Mucosa of rectum (tissue), 2 donors: ENCODE measurements around the gene SAPCD2.

Experiments
- H3K27ac ChIP-seq, 2 donors: one replicate each; pipeline ENCODE4 v1.7.0; 2013; ENCODE audit warnings: inconsistent platforms in 2 of 2, low read depth in 2 of 2, low read length in 2 of 2
- H3K27me3 ChIP-seq, 2 donors: one replicate each; pipeline ENCODE4 v1.7.0; 2013; ENCODE audit warnings: low read length in 2 of 2; ENCODE audit not compliant: control insufficient read depth in 2 of 2, insufficient read depth in 2 of 2
- H3K36me3 ChIP-seq, 2 donors: one replicate each; pipeline ENCODE4 v1.7.0; 2013; ENCODE audit warnings: low read length in 2 of 2; ENCODE audit not compliant: control insufficient read depth in 2 of 2, insufficient read depth in 2 of 2
- H3K4me1 ChIP-seq, 2 donors: one replicate each; pipeline ENCODE4 v1.7.0; 2013; ENCODE audit warnings: low read length in 2 of 2, mild to moderate bottlenecking in 1 of 2; ENCODE audit not compliant: control insufficient read depth in 2 of 2, insufficient read depth in 2 of 2
- H3K4me3 ChIP-seq, 2 donors: one replicate each; pipeline ENCODE4 v1.7.0; 2013; ENCODE audit warnings: low read length in 2 of 2
- H3K9ac ChIP-seq, 2 donors: one replicate each; pipeline ENCODE4 v1.7.0; 2013; ENCODE audit warnings: low read length in 2 of 2, low read depth in 1 of 2, mild to moderate bottlenecking in 1 of 2
- H3K9me3 ChIP-seq, 2 donors: one replicate each; pipeline ENCODE4 v1.7.0; 2013; ENCODE audit warnings: low read length in 2 of 2; ENCODE audit not compliant: control insufficient read depth in 2 of 2
- donor health status: healthy.
- donor health status: Normal muscosa, but diverticular disease.

The SAPCD2 gene

GRCh38 chr9:137045294-137046087 lies 24.9 kb downstream of the SAPCD2 start:
- Histone ChIP-seq H3K4me3 (peak overlapping the region; percentile 61 to 62), H3K36me3 (no peaks in the 10 kb centered on the region), H3K9ac (peak overlapping the region; percentile 24 to 39), H3K27ac (peak overlapping the region; percentile 68 to 70), H3K4me1 (peaks cover 20 to 25% of the 10 kb centered on the region in 2 donors), H3K9me3 (no peaks in the 10 kb centered on the region), H3K27me3 (peaks cover 11 to 24% of the 10 kb centered on the region in 2 donors)

GRCh38 chr9:137044502-137045177 lies 25.7 kb downstream of the SAPCD2 start:
- no peaks in the 10 kb centered on the region for H3K9me3 ChIP-seq
- H3K9ac ChIP-seq, result peak overlapping the region; percentile 39 to 56
- peak overlapping the region; percentile 27 to 61 for H3K4me3 ChIP-seq
- H3K36me3 ChIP-seq, result no peaks in the 10 kb centered on the region
- H3K4me1 ChIP-seq, result peaks cover 20 to 25% of the 10 kb centered on the region in 2 donors
- peaks cover 10 to 24% of the 10 kb centered on the region in 2 donors for H3K27me3 ChIP-seq
- H3K27ac ChIP-seq, result peak overlapping the region; percentile 61 to 68

GRCh38 chr9:137044037-137044436 lies 26.3 kb downstream of the SAPCD2 start:
- Histone ChIP-seq H3K9me3 (no peaks in the 10 kb centered on the region), H3K36me3 (no peaks in the 10 kb centered on the region), H3K4me1 (peaks cover 20 to 25% of the 10 kb centered on the region in 2 donors), H3K4me3 (peak overlapping the region; percentile 13 to 61), H3K9ac (peak overlapping the region; percentile 17 to 39), H3K27ac (peak overlapping the region; percentile 61 to 68), H3K27me3 (peaks cover 4 to 20% of the 10 kb centered on the region in 2 donors)

- Histone ChIP-seq H3K9ac (no peak overlapping the region), H3K27me3 (peaks cover 4 to 17% of the 10 kb centered on the region in 2 donors), H3K4me1 (peaks cover 20 to 25% of the 10 kb centered on the region in 2 donors), H3K36me3 (no peaks in the 10 kb centered on the region), H3K27ac (peak overlapping the region; percentile 11 to 43), H3K4me3 (no peak overlapping the region), H3K9me3 (no peaks in the 10 kb centered on the region)
Observed at GRCh38 chr9:137042751-137043727, 27.3 kb downstream of the SAPCD2 start.

- H3K9ac ChIP-seq, result no peak overlapping the region
- H3K4me3 ChIP-seq, result no peak overlapping the region
- no peaks in the 10 kb centered on the region for H3K9me3 ChIP-seq
- peaks cover 0 to 8% of the 10 kb centered on the region in 2 donors for H3K27me3 ChIP-seq
- peaks cover 17 to 21% of the 10 kb centered on the region in 2 donors for H3K4me1 ChIP-seq
- no peak overlapping the region for H3K27ac ChIP-seq
- no peaks in the 10 kb centered on the region for H3K36me3 ChIP-seq
Observed at GRCh38 chr9:137041124-137041523, 29.2 kb downstream of the SAPCD2 start.

- Histone ChIP-seq H3K4me1 (peaks cover 14 to 21% of the 10 kb centered on the region in 2 donors), H3K9me3 (no peaks in the 10 kb centered on the region), H3K27me3 (peaks cover 0 to 8% of the 10 kb centered on the region in 2 donors), H3K36me3 (no peaks in the 10 kb centered on the region), H3K9ac (no peak overlapping the region), H3K27ac (no peak overlapping the region), H3K4me3 (no peak overlapping the region)
Observed at GRCh38 chr9:137040568-137040967, 29.8 kb downstream of the SAPCD2 start.

- Histone ChIP-seq H3K27me3 (peaks cover 0 to 4% of the 10 kb centered on the region in 2 donors), H3K9me3 (no peaks in the 10 kb centered on the region), H3K36me3 (no peaks in the 10 kb centered on the region), H3K27ac (no peak overlapping the region), H3K4me3 (no peak overlapping the region), H3K9ac (no peak overlapping the region), H3K4me1 (peaks cover 10 to 22% of the 10 kb centered on the region in 2 donors)
Observed at GRCh38 chr9:137039611-137040366, 30.6 kb downstream of the SAPCD2 start.

- Histone ChIP-seq H3K27me3 (no peaks in the 10 kb centered on the region), H3K9ac (no peak overlapping the region), H3K27ac (no peak overlapping the region), H3K36me3 (no peaks in the 10 kb centered on the region), H3K4me3 (no peak overlapping the region), H3K9me3 (no peaks in the 10 kb centered on the region), H3K4me1 (peaks cover 9 to 19% of the 10 kb centered on the region in 2 donors)
Observed at GRCh38 chr9:137038916-137039315, 31.4 kb downstream of the SAPCD2 start.

GRCh38 chr9:137037483-137037882 lies 32.9 kb downstream of the SAPCD2 start:
- Histone ChIP-seq H3K9me3 (no peaks in the 10 kb centered on the region), H3K27me3 (no peaks in the 10 kb centered on the region), H3K4me1 (peaks cover 9 to 14% of the 10 kb centered on the region in 2 donors), H3K36me3 (no peaks in the 10 kb centered on the region), H3K4me3 (no peak overlapping the region), H3K27ac (no peak overlapping the region), H3K9ac (no peak overlapping the region)
